ENCODE data around the gene RAD52.

Gene RAD52

DNA sequence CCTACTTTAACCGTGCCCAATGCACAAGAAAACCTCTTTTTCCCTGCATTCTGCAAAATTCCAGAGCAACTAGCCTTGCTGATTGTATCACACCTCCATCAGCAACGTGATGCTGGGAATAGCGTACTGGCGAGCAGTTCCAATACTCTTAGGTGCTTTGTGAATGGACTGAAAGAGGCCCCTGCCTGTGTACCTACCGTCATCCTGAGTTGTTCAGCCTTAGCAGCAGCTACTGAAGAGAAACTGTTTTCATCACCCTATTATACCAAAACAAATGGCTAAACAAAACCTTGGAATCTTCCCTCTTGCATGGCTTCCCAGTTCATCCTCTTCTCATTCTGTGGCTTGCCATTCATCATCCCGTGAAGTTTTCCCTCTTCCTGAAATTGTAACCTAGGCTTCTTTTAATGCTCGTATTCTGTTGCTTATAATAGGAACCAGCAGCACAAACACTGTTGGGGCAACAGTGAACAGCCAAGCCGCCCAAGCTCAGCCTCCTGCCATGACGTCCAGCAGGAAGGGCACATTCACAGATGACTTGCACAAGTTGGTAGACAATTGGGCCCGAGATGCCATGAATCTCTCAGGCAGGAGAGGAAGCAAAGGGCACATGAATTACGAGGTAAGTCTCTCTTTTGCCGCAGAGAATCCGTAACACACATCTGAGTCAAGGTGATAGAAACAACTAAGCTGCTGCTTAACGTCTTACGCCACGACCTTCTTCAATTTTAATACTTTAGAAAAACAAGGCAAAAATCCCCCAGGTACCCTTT, 41.9 kb downstream of the RAD52 start:
- H3K4me3 ChIP-seq (ENCODE audit: low read depth, low read length) = no peak overlapping the region
- TF ChIP-seq, protein P1, sequence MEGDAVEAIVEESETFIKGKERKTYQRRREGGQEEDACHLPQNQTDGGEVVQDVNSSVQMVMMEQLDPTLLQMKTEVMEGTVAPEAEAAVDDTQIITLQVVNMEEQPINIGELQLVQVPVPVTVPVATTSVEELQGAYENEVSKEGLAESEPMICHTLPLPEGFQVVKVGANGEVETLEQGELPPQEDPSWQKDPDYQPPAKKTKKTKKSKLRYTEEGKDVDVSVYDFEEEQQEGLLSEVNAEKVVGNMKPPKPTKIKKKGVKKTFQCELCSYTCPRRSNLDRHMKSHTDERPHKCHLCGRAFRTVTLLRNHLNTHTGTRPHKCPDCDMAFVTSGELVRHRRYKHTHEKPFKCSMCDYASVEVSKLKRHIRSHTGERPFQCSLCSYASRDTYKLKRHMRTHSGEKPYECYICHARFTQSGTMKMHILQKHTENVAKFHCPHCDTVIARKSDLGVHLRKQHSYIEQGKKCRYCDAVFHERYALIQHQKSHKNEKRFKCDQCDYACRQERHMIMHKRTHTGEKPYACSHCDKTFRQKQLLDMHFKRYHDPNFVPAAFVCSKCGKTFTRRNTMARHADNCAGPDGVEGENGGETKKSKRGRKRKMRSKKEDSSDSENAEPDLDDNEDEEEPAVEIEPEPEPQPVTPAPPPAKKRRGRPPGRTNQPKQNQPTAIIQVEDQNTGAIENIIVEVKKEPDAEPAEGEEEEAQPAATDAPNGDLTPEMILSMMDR (IDR thresholded peaks at IDR 0.05; ENCODE audit: low read depth, low read length) = no peak

DNA sequence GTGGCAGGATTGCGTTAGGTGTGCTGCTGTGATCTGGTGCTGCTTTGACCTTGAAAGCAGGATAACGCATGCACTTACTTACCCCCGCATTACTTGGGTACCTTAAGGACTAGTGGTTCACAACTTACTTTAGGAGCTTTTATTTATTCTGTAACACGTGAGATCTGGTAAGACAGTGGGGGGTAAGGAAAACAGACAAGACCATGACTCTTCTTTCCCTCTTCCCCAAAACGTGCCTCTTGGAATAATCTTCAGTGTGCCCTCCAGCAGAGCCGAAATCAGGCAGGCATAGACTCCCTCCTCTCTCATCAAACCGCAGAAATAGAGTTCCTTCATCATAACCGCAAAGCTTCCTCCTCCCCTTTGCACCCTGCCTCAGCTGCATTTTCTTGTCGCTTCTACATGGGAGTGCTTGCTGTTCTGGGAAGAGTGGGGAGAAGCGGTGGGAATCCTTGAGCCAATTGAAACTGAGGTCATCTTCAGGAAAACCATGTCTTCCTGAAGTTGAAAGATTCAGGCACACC, 43.4 kb downstream of the RAD52 start:
- H3K4me3 ChIP-seq (ENCODE audit: low read depth, low read length) = no peak overlapping the region

DNA sequence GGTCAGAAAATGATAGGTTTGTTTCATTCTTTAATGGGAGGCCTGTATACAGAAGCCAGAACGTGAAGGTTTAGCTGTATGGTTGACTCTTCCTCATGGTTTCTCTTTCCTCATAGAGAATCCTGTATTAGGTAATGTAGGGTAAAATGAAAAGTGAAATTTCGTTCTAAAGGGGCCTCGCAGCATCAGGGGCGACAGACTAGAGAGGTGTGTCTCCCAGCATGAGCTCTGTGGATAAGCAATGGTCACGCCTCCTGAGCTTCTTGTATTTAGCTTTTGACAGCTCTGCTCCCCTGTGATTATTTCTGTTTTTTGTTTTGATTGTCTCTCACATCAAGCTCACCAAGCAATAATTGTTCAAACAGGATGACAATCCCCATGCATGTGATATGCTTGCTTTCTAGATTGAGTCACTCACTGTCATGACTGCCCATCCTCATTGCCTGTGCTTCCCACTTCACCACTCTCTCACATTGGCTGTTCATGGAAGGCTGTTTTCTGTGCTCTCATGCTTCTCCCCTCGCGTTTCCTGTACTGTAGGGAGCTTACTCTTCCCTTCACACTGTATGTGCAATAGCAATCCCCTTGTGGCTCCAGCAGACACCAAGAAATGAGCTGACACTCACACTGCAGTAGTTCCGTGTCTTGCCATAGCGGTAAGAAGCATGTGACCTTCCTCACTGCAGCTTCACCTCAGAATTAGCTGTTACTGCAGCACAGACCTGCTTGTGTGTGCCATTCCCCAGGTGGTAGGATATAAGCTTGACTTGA, 44.0 kb downstream of the RAD52 start:
- no peak overlapping the region for H3K4me3 ChIP-seq (ENCODE audit: low read depth, low read length)
- TF ChIP-seq, protein P1 (IDR thresholded peaks at IDR 0.05; ENCODE audit: low read depth, low read length) = no peak

More for the DNA sequence above, 43.4 kb downstream of the RAD52 start:
- TF ChIP-seq, protein P1 (IDR thresholded peaks at IDR 0.05; ENCODE audit: low read depth, low read length) = no peak

DNA sequence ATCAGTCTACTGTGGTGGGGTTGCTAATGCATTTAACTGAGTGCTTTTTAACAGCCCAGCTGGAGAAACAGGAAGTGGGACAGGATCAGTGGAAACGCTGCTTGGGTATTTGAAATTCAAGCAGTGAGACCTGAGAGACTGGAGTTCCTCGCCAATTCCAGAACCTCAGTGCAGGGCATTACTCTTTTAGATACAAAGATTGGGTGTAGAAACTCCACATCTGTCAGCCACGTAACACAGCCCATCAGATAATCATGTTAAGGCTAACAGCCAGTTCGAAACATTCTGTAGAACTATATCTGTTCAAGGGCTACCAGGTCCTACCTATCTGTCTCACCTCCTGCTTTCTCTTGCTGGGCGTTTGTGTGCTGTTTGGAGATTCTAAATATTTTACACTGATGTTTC, 45.5 kb downstream of the RAD52 start:
- TF ChIP-seq, protein P1 (IDR thresholded peaks at IDR 0.05; ENCODE audit: low read depth, low read length) = no peak
- H3K4me3 ChIP-seq (ENCODE audit: low read depth, low read length) = no peak overlapping the region

DNA sequence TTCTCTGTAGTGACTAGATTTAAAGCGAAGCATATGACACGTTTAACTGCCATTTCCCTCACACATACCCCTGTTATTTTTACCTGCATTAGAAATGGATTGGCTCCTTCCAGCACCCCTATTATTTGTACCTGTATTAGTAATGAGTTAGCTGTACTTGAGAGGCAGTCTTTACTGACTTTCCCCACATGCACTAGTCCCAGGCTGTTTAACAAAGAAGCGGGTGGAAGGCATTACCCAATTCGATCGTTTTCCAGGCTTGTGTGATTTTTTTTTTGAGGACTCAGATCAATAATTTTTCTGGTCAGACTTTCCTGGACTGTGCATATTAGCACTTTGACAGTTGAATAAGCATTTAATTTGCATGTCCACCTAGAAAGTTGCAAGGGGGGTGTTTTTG, 46.4 kb downstream of the RAD52 start:
- TF ChIP-seq, protein P1 (IDR thresholded peaks at IDR 0.05; ENCODE audit: low read depth, low read length) = no peak
- no peak overlapping the region for H3K4me3 ChIP-seq (ENCODE audit: low read depth, low read length)

DNA sequence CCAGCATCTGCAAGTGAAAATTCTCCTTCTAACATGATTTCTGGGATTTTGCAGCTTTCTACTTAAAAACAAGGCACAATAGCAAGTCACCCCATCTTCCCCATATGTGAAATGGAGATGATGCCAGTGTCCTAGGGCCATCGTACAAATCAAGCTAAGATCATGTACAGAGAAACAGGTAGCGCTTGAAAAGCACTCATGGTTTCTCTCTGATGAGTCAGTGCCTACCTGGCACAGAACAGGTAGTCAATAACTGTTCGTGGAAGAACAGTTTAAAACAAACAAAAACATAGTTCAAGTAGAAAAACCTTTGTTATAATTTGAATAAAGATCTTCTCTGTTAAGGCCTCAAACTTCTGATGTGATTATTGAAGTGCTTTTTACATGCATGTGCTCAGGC, 46.9 kb downstream of the RAD52 start:
- no peak overlapping the region for H3K4me3 ChIP-seq (ENCODE audit: low read depth, low read length)
- TF ChIP-seq, protein P1 (IDR thresholded peaks at IDR 0.05; ENCODE audit: low read depth, low read length) = no peak

DNA sequence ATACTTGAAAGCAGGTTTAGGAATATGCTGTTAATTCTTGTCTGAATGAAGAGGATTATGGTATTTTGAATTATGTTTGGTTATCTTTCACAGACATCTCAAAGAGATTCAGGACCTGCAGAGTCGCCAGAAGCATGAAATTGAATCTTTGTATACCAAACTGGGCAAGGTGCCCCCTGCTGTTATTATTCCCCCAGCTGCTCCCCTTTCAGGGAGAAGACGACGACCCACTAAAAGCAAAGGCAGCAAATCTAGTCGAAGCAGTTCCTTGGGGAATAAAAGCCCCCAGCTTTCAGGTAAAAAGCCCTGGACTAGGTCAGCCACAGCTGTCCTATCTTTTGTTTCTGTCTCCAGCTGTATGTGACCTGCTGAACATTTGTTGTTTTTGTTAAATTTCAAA, 52.1 kb downstream of the RAD52 start:
- TF ChIP-seq, protein P1 (IDR thresholded peaks at IDR 0.05; ENCODE audit: low read depth, low read length) = no peak

More for the DNA sequence above, 52.1 kb downstream of the RAD52 start:
- no peak overlapping the region for H3K4me3 ChIP-seq (ENCODE audit: low read depth, low read length)
